PC-9 (cell line): ENCODE results near the gene GID8. TPM values are rescaled to one million over a fixed set of nuclear protein-coding genes. Genes with fewer than 3 reads are reported as not detected.

Source experiments
- BruUV-seq: library from RNA; stranded (reverse); fragments of 400-500 nt; replicated peaks from 2 replicates; lab custom pipeline; 2021; lab: Mats Ljungman, UMichigan
- CTCF ChIA-PET: fragments of 300-600 bp; sonication (Branson Sonifier 250); formaldehyde crosslinking; loops from one replicate; lab custom pipeline; 2022; ENCODE audit warnings: antibody characterized with exemption; lab: Charles Lee
- POLR2A ChIA-PET: fragments of 300-600 bp; sonication (Branson Sonifier 250); formaldehyde crosslinking; loops from one replicate; lab custom pipeline; 2022; ENCODE audit warnings: antibody characterized with exemption; ENCODE audit not compliant: unreplicated experiment; lab: Charles Lee
- DNase-seq, 2 experiments: peaks; one replicate each; pipeline versions ENCODE4 v3.0.0 to v3.0.0-alpha.2; 2015 to 2022; ENCODE audit warnings: mixed read lengths in 1 of 2
- H2AFZ ChIP-seq: fragments of 200-600 bp; sonication (generic); 2 replicates; pipeline ENCODE4 v1.8.1; 2017; ENCODE audit warnings: antibody characterized with exemption
- H3F3A ChIP-seq: fragments of 200-600 bp; sonication (generic); 2 replicates; pipeline ENCODE4 v1.8.1; 2017; ENCODE audit warnings: antibody characterized with exemption, mild to moderate bottlenecking, low read depth; ENCODE audit not compliant: insufficient read depth
- H3K27ac ChIP-seq: fragments of 200-600 bp; sonication (generic); 2 replicates; pipeline ENCODE4 v1.6.1; 2016; ENCODE audit warnings: mixed run types
- H3K27me3 ChIP-seq: fragments of 200-600 bp; sonication (generic); 2 replicates; pipeline ENCODE4 v1.6.1; 2016; ENCODE audit warnings: low read depth, mixed run types; ENCODE audit not compliant: insufficient read depth
- H3K36me3 ChIP-seq: fragments of 200-600 bp; sonication (generic); 2 replicates; pipeline ENCODE4 v1.6.1; 2016; ENCODE audit warnings: low read depth, mixed run types
- H3K4me1 ChIP-seq: fragments of 200-600 bp; sonication (generic); replicated peaks from 2 replicates; pipeline ENCODE4 v1.6.1; 2016; ENCODE audit warnings: mixed run types; ENCODE audit not compliant: insufficient read depth
- H3K4me2 ChIP-seq: fragments of 200-600 bp; sonication (generic); 2 replicates; pipeline ENCODE4 v1.6.1; 2017; ENCODE audit warnings: mixed run types
- H3K4me3 ChIP-seq: fragments of 200-600 bp; sonication (generic); 2 replicates; pipeline ENCODE4 v1.6.1; 2016; ENCODE audit warnings: mixed run types
- H3K79me2 ChIP-seq: fragments of 200-600 bp; sonication (generic); 2 replicates; pipeline ENCODE4 v1.6.1; 2017; ENCODE audit warnings: low read depth, mixed run types
- H3K9me2 ChIP-seq: fragments of 200-600 bp; sonication (generic); 2 replicates; pipeline ENCODE4 v1.8.1; 2017; ENCODE audit warnings: mild to moderate bottlenecking; ENCODE audit not compliant: insufficient read depth
- H3K9me3 ChIP-seq: fragments of 200-600 bp; sonication (generic); 2 replicates; pipeline ENCODE4 v1.8.1; 2016; ENCODE audit warnings: low read depth; ENCODE audit not compliant: insufficient read depth
- H4K20me1 ChIP-seq: fragments of 200-600 bp; sonication (generic); 2 replicates; pipeline ENCODE4 v1.8.1; 2017; ENCODE audit not compliant: insufficient read depth
- CTCF ChIP-seq: fragments of 200-600 bp; sonication (generic); conservative IDR thresholded peaks from 2 replicates; pipeline ENCODE4 v1.6.1; 2017; ENCODE audit warnings: mixed run types, antibody characterized with exemption, mild to moderate bottlenecking, moderate library complexity
- EZH2 ChIP-seq: fragments of 200-600 bp; sonication (generic); IDR thresholded peaks from 2 replicates; pipeline ENCODE4 v1.8.0; 2017; ENCODE audit warnings: antibody characterized with exemption, low read depth
- intact Hi-C: fragments of 100-400 bp; cut with micrococcal nuclease; formaldehyde crosslinking; loops from one replicate; pipeline ENCODE4 v1.10.0; 2022; ENCODE audit not compliant: unreplicated experiment
- total RNA-seq: library from RNA; stranded (reverse); gene quantifications from 2 replicates; pipeline ENCODE4 v1.2.3, GENCODE V29; 2021

Gene GID8
- total RNA-seq, 1 experiment from 2014 or later: 45.7 TPM

- Histone ChIP-seq H3K9me2 (no peaks in the 10 kb centered on the region), H3K36me3 (peaks cover 56% of the 10 kb centered on the region), H3K79me2 (peaks cover 14% of the 10 kb centered on the region; the same call in 1 of the 2 replicates), H3K4me2 (no peak overlapping the region), H3K4me1 (no peaks in the 10 kb centered on the region), H3K27ac (no peak overlapping the region), H3K9me3 (no peaks in the 10 kb centered on the region), H3K27me3 (no peaks in the 10 kb centered on the region), H4K20me1 (peaks cover 57% of the 10 kb centered on the region), H3F3A (peaks cover 26% of the 10 kb centered on the region), H2AFZ (no peak overlapping the region), H3K4me3 (no peak overlapping the region)
- intact Hi-C loops: no loop called here
- no TSS peak for BruUV-seq
- no peak for TF ChIP-seq CTCF
- TF ChIP-seq EZH2: no peak
- CTCF ChIA-PET: interaction anchor here (0.5 to 1.1 kb wide), 2 partner anchors 10 to 40 kb away, joined by 4 to 5 read pairs; no protein-coding TSS in a partner anchor
- no peak for DNase-seq
- POLR2A ChIA-PET: no interaction called here
Measured at GRCh38 chr20:62906647-62907375, 31.1 kb upstream of the GID8 start.

- TF ChIP-seq EZH2 (no peak), CTCF (peak; percentile 70)
- intact Hi-C loops: no loop called here
- Histone ChIP-seq H3K4me3 (no peak overlapping the region), H3K27me3 (no peaks in the 10 kb centered on the region), H3K27ac (no peak overlapping the region), H2AFZ (no peak overlapping the region), H3K36me3 (peaks cover 63% of the 10 kb centered on the region), H4K20me1 (peaks cover 66% of the 10 kb centered on the region), H3K9me3 (no peaks in the 10 kb centered on the region), H3K79me2 (peaks cover 23% of the 10 kb centered on the region), H3F3A (peaks cover 23% of the 10 kb centered on the region; the same call in 1 of the 2 replicates), H3K4me2 (no peak overlapping the region), H3K4me1 (no peaks in the 10 kb centered on the region), H3K9me2 (no peaks in the 10 kb centered on the region)
- BruUV-seq: no TSS peak
- ChIA-PET POLR2A (interaction anchor here (0.7 kb wide), 1 partner anchor 14 kb away, joined by 8 read pairs; no protein-coding TSS in a partner anchor), CTCF (interaction anchor here (1.1 kb wide), 1 partner anchor 9 kb away, joined by 5 read pairs; no protein-coding TSS in a partner anchor)
- no peak for DNase-seq
Measured at GRCh38 chr20:62907384-62908317, 30.3 kb upstream of the GID8 start.

- DNase-seq: no peak
- Histone ChIP-seq H3K36me3 (peaks cover 51% of the 10 kb centered on the region), H2AFZ (no peak overlapping the region), H3K4me1 (no peaks in the 10 kb centered on the region), H3K79me2 (peaks cover 38% of the 10 kb centered on the region), H3K9me3 (no peaks in the 10 kb centered on the region), H3K27ac (no peak overlapping the region), H3K4me2 (no peak overlapping the region), H3K9me2 (no peaks in the 10 kb centered on the region), H3K4me3 (no peak overlapping the region), H3K27me3 (no peaks in the 10 kb centered on the region), H4K20me1 (peaks cover 77% of the 10 kb centered on the region), H3F3A (peaks cover 15% of the 10 kb centered on the region; the same call in 1 of the 2 replicates)
- ChIA-PET CTCF (no interaction called here), POLR2A (no interaction called here)
- no TSS peak for BruUV-seq
- TF ChIP-seq CTCF: no peak
- no peak for TF ChIP-seq EZH2
- intact Hi-C loops: no loop called here
Measured at GRCh38 chr20:62908971-62909791, 28.8 kb upstream of the GID8 start.
